Mesenchymal stem cell (in vitro differentiated cells and primary cell): ENCODE measurements around the gene ACBD5.
A peak's percentile ranks its signal among the peaks of the same experiment; 100 is the strongest.
"Not testable (repeated sequence)": the region's sequence is repeated elsewhere in the genome, so short reads cannot be mapped to it uniquely, and the experiment has no call there.

ENCODE experiments used
- DNase-seq: peaks from one replicate; pipeline ENCODE4 v3.0.0-alpha.2; 2013
- H2AFZ ChIP-seq: one replicate; pipeline ENCODE4 v1.6.1; 2013; ENCODE audit warnings: low read depth, mild to moderate bottlenecking, control low read depth, inconsistent platforms, low read length, moderate library complexity
- H2AK5ac ChIP-seq: 2 replicates; pipeline ENCODE4 v1.6.1; 2013; ENCODE audit warnings: low read length, moderate library complexity, mild to moderate bottlenecking, inconsistent platforms; ENCODE audit not compliant: severe bottlenecking
- H2BK120ac ChIP-seq: one replicate; pipeline ENCODE4 v1.6.1; 2013; ENCODE audit warnings: low read depth, mild to moderate bottlenecking, inconsistent platforms, low read length, moderate library complexity
- H2BK12ac ChIP-seq, 2 experiments: one replicate each; pipeline ENCODE4 v1.6.1; 2013; ENCODE audit warnings: inconsistent platforms in 2 of 2, low read length in 2 of 2, mild to moderate bottlenecking in 2 of 2, moderate library complexity in 2 of 2, control low read depth in 1 of 2
- H2BK15ac ChIP-seq: one replicate; pipeline ENCODE4 v1.6.1; 2013; ENCODE audit warnings: mild to moderate bottlenecking, low read depth, inconsistent platforms; ENCODE audit not compliant: poor library complexity, severe bottlenecking
- H2BK5ac ChIP-seq: 2 replicates; pipeline ENCODE4 v1.6.1; 2013; ENCODE audit warnings: low read depth, mild to moderate bottlenecking, low read length, control low read depth, inconsistent platforms; ENCODE audit not compliant: poor library complexity, severe bottlenecking
- H3K14ac ChIP-seq, 2 experiments: one replicate each; pipeline ENCODE4 v1.6.1; 2013; ENCODE audit warnings: inconsistent platforms in 2 of 2, low read length in 2 of 2, control low read depth in 1 of 2, mild to moderate bottlenecking in 1 of 2, moderate library complexity in 1 of 2
- H3K18ac ChIP-seq, 2 experiments: one replicate each; pipeline ENCODE4 v1.6.1; 2013; ENCODE audit warnings: inconsistent platforms in 2 of 2, low read length in 2 of 2, control low read depth in 1 of 2, low read depth in 1 of 2, mild to moderate bottlenecking in 1 of 2
- H3K23ac ChIP-seq, 2 experiments: one replicate each; pipeline ENCODE4 v1.6.1; 2013; ENCODE audit warnings: inconsistent platforms in 2 of 2, low read length in 2 of 2, mild to moderate bottlenecking in 2 of 2, moderate library complexity in 2 of 2, control low read depth in 1 of 2
- H3K27ac ChIP-seq: 2 replicates; pipeline ENCODE4 v1.5.1; 2013; ENCODE audit warnings: mild to moderate bottlenecking, moderate library complexity, low read length, control low read depth, inconsistent platforms; ENCODE audit not compliant: poor library complexity, severe bottlenecking
- H3K27me3 ChIP-seq, 2 experiments: 2 replicates each; pipeline versions ENCODE4 v1.6.1 to v1.7.0; 2013; ENCODE audit warnings: low read length in 2 of 2, mild to moderate bottlenecking in 2 of 2, moderate library complexity in 2 of 2, control low read depth in 1 of 2, inconsistent platforms in 1 of 2; ENCODE audit not compliant: control insufficient read depth in 1 of 2, insufficient read depth in 1 of 2
- H3K36me3 ChIP-seq, 2 experiments: 2 replicates each; pipeline versions ENCODE4 v1.6.1 to v1.7.0; 2013; ENCODE audit warnings: low read length in 2 of 2, control low read depth in 1 of 2, inconsistent platforms in 1 of 2, low read depth in 1 of 2, mild to moderate bottlenecking in 1 of 2; ENCODE audit not compliant: insufficient read depth in 2 of 2, control insufficient read depth in 1 of 2
- H3K4ac ChIP-seq, 2 experiments: one replicate each; pipeline ENCODE4 v1.6.1; 2013; ENCODE audit warnings: inconsistent platforms in 2 of 2, low read length in 2 of 2, mild to moderate bottlenecking in 2 of 2, moderate library complexity in 2 of 2, control low read depth in 1 of 2, low read depth in 1 of 2
- H3K4me1 ChIP-seq: 2 replicates; pipeline ENCODE4 v1.6.1; 2013; ENCODE audit warnings: low read depth, low read length, control low read depth; ENCODE audit not compliant: control insufficient read depth, insufficient read depth
- H3K4me2 ChIP-seq: 2 replicates; pipeline ENCODE4 v1.6.1; 2013; ENCODE audit warnings: low read length, mild to moderate bottlenecking, inconsistent platforms; ENCODE audit not compliant: poor library complexity, severe bottlenecking
- H3K4me3 ChIP-seq, 2 experiments: 2 replicates each; pipeline versions ENCODE4 v1.5.1 to v1.7.0; 2013; ENCODE audit warnings: low read length in 2 of 2, mild to moderate bottlenecking in 2 of 2, control low read depth in 1 of 2, low read depth in 1 of 2; ENCODE audit not compliant: insufficient read depth in 1 of 2
- H3K79me1 ChIP-seq: replicated peaks from 2 replicates; pipeline ENCODE4 v1.6.1; 2013; ENCODE audit warnings: mild to moderate bottlenecking, control low read depth, low read length, inconsistent platforms; ENCODE audit not compliant: poor library complexity, severe bottlenecking
- H3K9ac ChIP-seq: 2 replicates; pipeline ENCODE4 v1.7.0; 2013; ENCODE audit warnings: mild to moderate bottlenecking, low read length, moderate library complexity
- H3K9me3 ChIP-seq: 2 replicates; pipeline ENCODE4 v1.7.0; 2013; ENCODE audit warnings: mild to moderate bottlenecking, low read length; ENCODE audit not compliant: control insufficient read depth
- H4K8ac ChIP-seq: one replicate; pipeline ENCODE4 v1.6.1; 2013; ENCODE audit warnings: inconsistent platforms, mild to moderate bottlenecking, low read length, moderate library complexity
- H4K91ac ChIP-seq: one replicate; pipeline ENCODE4 v1.6.1; 2013; ENCODE audit warnings: mild to moderate bottlenecking, low read length, inconsistent platforms
- WGBS: methylation state at CpG from one replicate; pipeline ENCODE4 v1.1.7; 2013; ENCODE audit warnings: mixed read lengths; 5-methylcytosine and 5-hydroxymethylcytosine counted together

ACBD5 gene

DNA sequence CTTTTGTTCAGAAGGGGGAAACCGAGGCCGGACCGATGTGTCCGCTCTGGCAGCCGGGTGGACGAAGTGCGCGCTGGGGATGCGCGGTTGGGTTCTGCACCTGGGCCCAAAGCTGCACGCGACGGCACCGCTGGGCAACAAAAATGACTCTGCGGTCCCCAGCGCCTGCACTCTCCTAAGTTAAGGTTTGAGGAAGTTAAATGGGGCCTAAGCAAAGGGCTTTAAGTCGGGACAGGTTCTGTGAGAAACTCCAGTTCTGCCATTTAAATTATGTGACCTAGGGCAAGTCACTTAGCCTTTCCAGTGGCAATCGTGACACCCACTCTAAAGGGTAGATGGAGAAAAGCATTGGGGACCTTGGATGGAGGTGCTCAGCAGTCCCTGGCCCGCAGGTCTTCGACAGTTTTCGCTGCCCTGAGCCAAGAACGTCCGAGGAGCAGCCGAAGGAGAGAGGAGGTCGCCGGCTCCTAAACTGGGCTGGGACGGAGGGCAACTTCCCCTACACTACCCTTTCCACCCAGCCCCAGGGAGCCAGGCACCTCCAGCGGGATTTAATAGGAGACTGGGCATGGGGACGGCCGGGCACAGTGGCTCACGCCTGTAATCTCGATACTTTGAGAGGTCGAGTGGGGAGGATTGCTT lies 534 bp upstream of the ACBD5 start:
- Histone ChIP-seq H3K14ac (no peak overlapping the region), H2BK5ac (no peak overlapping the region), H3K27ac (peak overlapping the region; percentile 99), H2AK5ac (peak overlapping the region; percentile 72), H4K91ac (peak overlapping the region; percentile 98), H3K4me1 (peaks cover 16% of the 10 kb centered on the region), H3K9me3 (no peaks in the 10 kb centered on the region), H3K23ac (peak overlapping the region in 1 of 2 experiments; percentile 83), H3K4ac (peak overlapping the region; percentile 66 to 77), H3K79me1 (peaks cover 2% of the 10 kb centered on the region), H2BK120ac (peak overlapping the region; percentile 13), H2BK12ac (peak overlapping the region; percentile 45 to 66), H3K4me3 (peak overlapping the region; percentile 84 to 92), H2AFZ (peak overlapping the region; percentile 77), H3K36me3 (peaks cover 0 to 2% of the 10 kb centered on the region in 2 experiments), H3K27me3 (no peaks in the 10 kb centered on the region), H3K18ac (peak overlapping the region; percentile 64 to 88), H3K4me2 (peak overlapping the region; percentile 62), H4K8ac (peak overlapping the region; percentile 99), H2BK15ac (no peak overlapping the region), H3K9ac (peak overlapping the region; percentile 94)
- 7% methylated on average over 29 of the region's 33 CpGs for WGBS
- peak; percentile 44 for DNase-seq

DNA sequence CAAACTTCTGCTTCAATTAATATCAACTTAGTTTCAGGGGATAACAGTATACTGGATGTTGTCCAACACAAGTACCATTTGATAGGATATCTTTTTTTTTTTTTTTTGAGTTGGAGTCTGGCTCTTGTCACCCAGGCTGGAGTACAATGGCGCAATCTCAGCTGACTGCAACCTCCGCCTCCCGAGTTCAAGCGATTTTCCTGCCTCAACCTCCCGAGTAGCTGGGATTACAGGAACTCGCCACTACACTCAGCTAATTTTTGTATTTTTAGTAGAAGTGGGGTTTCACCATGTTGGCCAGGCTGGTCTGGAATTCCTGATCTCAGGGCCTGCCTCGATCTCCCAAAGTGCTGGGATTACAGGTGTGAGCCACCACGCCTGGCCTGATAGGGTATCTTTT lies 3.1 kb downstream of the ACBD5 start:
- H3K4ac ChIP-seq, H4K91ac ChIP-seq, H2BK120ac ChIP-seq, H3K27me3 ChIP-seq, H4K8ac ChIP-seq, H3K9ac ChIP-seq, H3K14ac ChIP-seq, H3K9me3 ChIP-seq, H3K36me3 ChIP-seq, H3K4me3 ChIP-seq, H2BK12ac ChIP-seq, DNase-seq, H3K23ac ChIP-seq, H3K27ac ChIP-seq, H2BK15ac ChIP-seq, H2AFZ ChIP-seq, H2AK5ac ChIP-seq, H3K18ac ChIP-seq, H2BK5ac ChIP-seq, H3K79me1 ChIP-seq, H3K4me2 ChIP-seq: not testable (repeated sequence)
- H3K4me1 ChIP-seq = peaks cover 19% of the 10 kb centered on the region
- 96% methylated on average over 6 of the region's 8 CpGs for WGBS

DNA sequence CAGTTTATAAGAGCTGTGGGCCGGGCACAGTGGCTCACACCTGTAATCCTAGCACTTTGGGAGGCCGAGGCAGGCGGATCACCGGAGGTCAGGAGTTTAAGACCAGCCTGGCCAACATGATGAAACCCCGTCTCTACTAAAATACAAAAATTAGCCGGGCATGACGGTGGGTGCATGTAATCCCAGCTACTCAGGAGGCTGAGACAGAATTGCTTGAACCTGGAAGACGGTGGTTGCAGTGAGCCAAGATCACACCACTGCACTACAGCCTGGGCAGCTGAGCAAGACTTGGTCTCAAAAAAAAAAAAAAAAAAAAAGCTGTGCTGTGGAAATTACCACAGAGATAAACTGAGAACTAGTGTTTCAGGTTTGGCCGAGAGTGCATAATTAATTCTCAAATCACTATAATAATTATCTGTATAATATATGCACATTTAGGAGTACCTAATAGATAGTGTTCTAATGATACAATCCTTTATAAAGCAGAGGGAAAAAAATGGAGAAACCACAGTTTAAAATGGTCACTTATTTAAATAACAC lies 3.9 kb downstream of the ACBD5 start:
- peaks cover 19% of the 10 kb centered on the region for H3K4me1 ChIP-seq
- 81% methylated on average over 8 of the region's 9 CpGs for WGBS

DNA sequence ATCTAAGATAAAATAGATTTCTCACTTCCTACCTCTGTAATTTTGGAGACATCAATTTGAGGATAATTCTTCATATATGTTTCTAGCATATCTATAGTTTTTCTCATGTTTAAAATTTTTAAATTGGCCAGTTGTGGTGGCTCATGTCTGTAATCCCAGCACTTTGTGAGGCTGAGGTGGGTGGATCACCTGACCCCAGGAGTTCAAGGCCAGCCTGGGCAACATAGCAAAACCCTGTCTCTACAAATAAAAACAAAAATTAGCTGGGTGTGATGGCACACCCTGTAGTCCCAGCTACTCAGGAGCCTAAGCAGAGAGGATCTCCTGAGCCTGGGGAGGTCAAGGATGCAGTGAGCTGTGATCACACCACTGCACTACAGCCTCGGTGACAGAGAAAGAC lies 4.9 kb downstream of the ACBD5 start:
- no peak overlapping the region for H3K14ac ChIP-seq
- no peak overlapping the region for H3K9ac ChIP-seq
- H2BK5ac ChIP-seq = no peak overlapping the region
- H2AK5ac ChIP-seq = no peak overlapping the region
- H4K91ac ChIP-seq = no peak overlapping the region
- H2BK12ac ChIP-seq = no peak overlapping the region
- no peak overlapping the region for H2AFZ ChIP-seq
- no peak overlapping the region for H3K18ac ChIP-seq
- DNase-seq = no peak
- peaks cover 7% of the 10 kb centered on the region for H3K79me1 ChIP-seq
- no peak overlapping the region for H2BK120ac ChIP-seq
- peaks cover 9 to 20% of the 10 kb centered on the region in 2 experiments for H3K36me3 ChIP-seq
- no peaks in the 10 kb centered on the region for H3K27me3 ChIP-seq
- no CpG with 5 or more reads among the region's 1 CpG for WGBS
- peaks cover 11% of the 10 kb centered on the region for H3K4me1 ChIP-seq
- H3K23ac ChIP-seq = no peak overlapping the region
- no peak overlapping the region for H3K4me3 ChIP-seq
- H3K4me2 ChIP-seq = no peak overlapping the region
- no peak overlapping the region for H2BK15ac ChIP-seq
- H3K4ac ChIP-seq = no peak overlapping the region
- H3K27ac ChIP-seq = no peak overlapping the region
- H4K8ac ChIP-seq = no peak overlapping the region
- H3K9me3 ChIP-seq = no peaks in the 10 kb centered on the region

More for the DNA sequence above, 3.9 kb downstream of the ACBD5 start:
- not testable (repeated sequence) for H4K8ac ChIP-seq, H2BK12ac ChIP-seq, H3K18ac ChIP-seq, H3K4ac ChIP-seq, H3K27me3 ChIP-seq, H2BK15ac ChIP-seq, H3K9me3 ChIP-seq, H3K27ac ChIP-seq, H2AK5ac ChIP-seq, H2BK5ac ChIP-seq, H3K9ac ChIP-seq, H3K14ac ChIP-seq, H2BK120ac ChIP-seq, H3K4me2 ChIP-seq, H2AFZ ChIP-seq, H4K91ac ChIP-seq, DNase-seq, H3K23ac ChIP-seq, H3K4me3 ChIP-seq, H3K79me1 ChIP-seq
- H3K36me3 ChIP-seq = peaks cover 6 to 10% of the 10 kb centered on the region in 2 experiments
